ENCODE measurements around the gene SLC30A2. TPM values are rescaled to one million over a fixed set of nuclear protein-coding genes. Genes with fewer than 3 reads are reported as not detected.

SLC30A2 gene
- total and polyA plus RNA-seq, 9 of the 15 experiments (the other 6 are each of a cell fraction or from before 2014, with no cell fraction given) = 0.01 to 0.18 (median 0.06) TPM; not detected in 3

- TF ChIP-seq, protein P1, sequence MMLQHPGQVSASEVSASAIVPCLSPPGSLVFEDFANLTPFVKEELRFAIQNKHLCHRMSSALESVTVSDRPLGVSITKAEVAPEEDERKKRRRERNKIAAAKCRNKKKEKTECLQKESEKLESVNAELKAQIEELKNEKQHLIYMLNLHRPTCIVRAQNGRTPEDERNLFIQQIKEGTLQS (IDR thresholded peaks at IDR 0.05) = peak; percentile 99
- TF ChIP-seq, protein P1 (CRISPR knock-in tag; conservative IDR thresholded peaks at IDR 0.05) = peak; percentile 99
- TF ChIP-seq DPF2 (IDR thresholded peaks at IDR 0.05) (peak; percentile 100), NFIX (CRISPR knock-in tag; IDR thresholded peaks at IDR 0.05; ENCODE audit: low read depth) (no peak), MECOM (CRISPR knock-in tag; IDR thresholded peaks at IDR 0.05) (peak; percentile 54; the same call in 1 of the 2 replicates), PHF8 (IDR thresholded peaks at IDR 0.05; ENCODE audit: borderline replicate concordance, low read length) (peak; percentile 28; the same call in 1 of the 2 replicates), ZBTB33 (CRISPR knock-in tag; IDR thresholded peaks at IDR 0.05) (peak; percentile 53; the same call in 1 of the 2 replicates), ZNF431 (CRISPR knock-in tag; IDR thresholded peaks at IDR 0.05) (no peak), ZNF146 (CRISPR knock-in tag; IDR thresholded peaks at IDR 0.05; ENCODE audit: unreplicated experiment) (no peak), ZNF696 (CRISPR knock-in tag; conservative IDR thresholded peaks at IDR 0.05) (no peak), MED1 (CRISPR knock-in tag; IDR thresholded peaks at IDR 0.05; ENCODE audit: borderline replicate concordance) (no peak), THRB (CRISPR knock-in tag; conservative IDR thresholded peaks at IDR 0.05) (peak; percentile 3; the same call in 1 of the 2 replicates), IRF9 (tag; IDR thresholded peaks at IDR 0.05) (no peak), MTA1 (IDR thresholded peaks at IDR 0.05; ENCODE audit: borderline replicate concordance) (peak; percentile 81; the same call in 1 of the 2 replicates), MAZ (CRISPR knock-in tag; conservative IDR thresholded peaks at IDR 0.05 in 1 of 2, IDR thresholded peaks at IDR 0.05 in 1 of 2) (peak in 1 of 2 experiments; percentile 65; a peak in 3 of 4 replicates)
- TF ChIP-seq, protein P2, sequence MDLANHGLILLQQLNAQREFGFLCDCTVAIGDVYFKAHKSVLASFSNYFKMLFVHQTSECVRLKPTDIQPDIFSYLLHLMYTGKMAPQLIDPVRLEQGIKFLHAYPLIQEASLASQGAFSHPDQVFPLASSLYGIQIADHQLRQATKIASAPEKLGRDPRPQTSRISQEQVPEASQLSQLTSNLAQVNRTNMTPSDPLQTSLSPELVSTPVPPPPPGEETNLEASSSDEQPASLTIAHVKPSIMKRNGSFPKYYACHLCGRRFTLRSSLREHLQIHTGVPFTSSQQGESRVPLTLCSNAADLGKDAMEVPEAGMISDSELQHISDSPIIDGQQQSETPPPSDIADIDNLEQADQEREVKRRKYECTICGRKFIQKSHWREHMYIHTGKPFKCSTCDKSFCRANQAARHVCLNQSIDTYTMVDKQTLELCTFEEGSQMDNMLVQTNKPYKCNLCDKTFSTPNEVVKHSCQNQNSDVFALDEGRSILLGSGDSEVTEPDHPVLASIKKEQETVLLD (IDR thresholded peaks at IDR 0.05) = peak; percentile 69
- TF ChIP-seq, protein P3, sequence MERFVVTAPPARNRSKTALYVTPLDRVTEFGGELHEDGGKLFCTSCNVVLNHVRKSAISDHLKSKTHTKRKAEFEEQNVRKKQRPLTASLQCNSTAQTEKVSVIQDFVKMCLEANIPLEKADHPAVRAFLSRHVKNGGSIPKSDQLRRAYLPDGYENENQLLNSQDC (CRISPR knock-in tag; IDR thresholded peaks at IDR 0.05) = no peak
- TF ChIP-seq, protein P4, sequence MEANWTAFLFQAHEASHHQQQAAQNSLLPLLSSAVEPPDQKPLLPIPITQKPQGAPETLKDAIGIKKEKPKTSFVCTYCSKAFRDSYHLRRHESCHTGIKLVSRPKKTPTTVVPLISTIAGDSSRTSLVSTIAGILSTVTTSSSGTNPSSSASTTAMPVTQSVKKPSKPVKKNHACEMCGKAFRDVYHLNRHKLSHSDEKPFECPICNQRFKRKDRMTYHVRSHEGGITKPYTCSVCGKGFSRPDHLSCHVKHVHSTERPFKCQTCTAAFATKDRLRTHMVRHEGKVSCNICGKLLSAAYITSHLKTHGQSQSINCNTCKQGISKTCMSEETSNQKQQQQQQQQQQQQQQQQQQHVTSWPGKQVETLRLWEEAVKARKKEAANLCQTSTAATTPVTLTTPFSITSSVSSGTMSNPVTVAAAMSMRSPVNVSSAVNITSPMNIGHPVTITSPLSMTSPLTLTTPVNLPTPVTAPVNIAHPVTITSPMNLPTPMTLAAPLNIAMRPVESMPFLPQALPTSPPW (CRISPR knock-in tag; IDR thresholded peaks at IDR 0.05) = peak; percentile 66
These were observed 24.5 kb upstream of the SLC30A2 start (continued) for GRCh38 chr1:26070296-26070962.
